Loucy (cell line): ENCODE data around the gene KRT37.

Experiments
- CTCF ChIP-seq: fragments of 200-600 bp; sonication (generic); conservative IDR thresholded peaks from 2 replicates; pipeline ENCODE4 v1.5.1; 2014; ENCODE audit warnings: mild to moderate bottlenecking, antibody characterized with exemption, low read length
- EZH2phosphoT487 ChIP-seq: fragments of 200-600 bp; IDR thresholded peaks from 2 replicates; pipeline ENCODE4 v1.6.1; 2018; ENCODE audit warnings: antibody characterized with exemption, mild to moderate bottlenecking, moderate library complexity, borderline replicate concordance

GRCh38 chr17:41424111-41424635, at the start of gene KRT37:
- TF ChIP-seq CTCF: no peak
- TF ChIP-seq EZH2phosphoT487: no peak
